Bronchial epithelial cell (primary cell): Measurements from ENCODE around the gene SRGAP1. TPM values are rescaled to one million over a fixed set of nuclear protein-coding genes. Genes with fewer than 3 reads are reported as not detected.
"Not testable (repeated sequence)": the region's sequence is repeated elsewhere in the genome, so short reads cannot be mapped to it uniquely, and the experiment has no call there.

ENCODE experiments used
- DNase-seq: peaks from one replicate; pipeline ENCODE4 v3.0.0-alpha.2; 2010; ENCODE audit warnings: low read depth
- FAIRE-seq: peaks from 2 replicates; lab custom pipeline; 2011; peaks lifted over from hg19 to GRCh38; lab: Jason Lieb, UNC
- H3K27me3 ChIP-seq: 2 replicates; pipeline ENCODE4 v1.5.1; 2011; ENCODE audit warnings: low read length; ENCODE audit not compliant: control insufficient read depth, insufficient read depth
- H3K36me3 ChIP-seq: 2 replicates; pipeline ENCODE4 v1.5.1; 2011; ENCODE audit warnings: low read length; ENCODE audit not compliant: control insufficient read depth, insufficient read depth
- H3K4me3 ChIP-seq: 2 replicates; pipeline ENCODE4 v1.5.1; 2011; ENCODE audit warnings: mild to moderate bottlenecking, low read depth, low read length, control low read depth
- CTCF ChIP-seq: IDR thresholded peaks from 2 replicates; pipeline ENCODE4 v1.5.1; 2011; ENCODE audit warnings: mild to moderate bottlenecking, moderate library complexity, low read length, control low read depth, inconsistent platforms; ENCODE audit not compliant: insufficient read depth, severe bottlenecking
- total RNA-seq: library from RNA; depleted of rRNA; stranded (reverse); fragments of >200 nt; gene quantifications from 2 replicates; pipeline ENCODE4 v1.2.1, GENCODE V29; 2014

Gene SRGAP1
- total RNA-seq, 1 donor from 2014 or later = 4.5 TPM

DNA sequence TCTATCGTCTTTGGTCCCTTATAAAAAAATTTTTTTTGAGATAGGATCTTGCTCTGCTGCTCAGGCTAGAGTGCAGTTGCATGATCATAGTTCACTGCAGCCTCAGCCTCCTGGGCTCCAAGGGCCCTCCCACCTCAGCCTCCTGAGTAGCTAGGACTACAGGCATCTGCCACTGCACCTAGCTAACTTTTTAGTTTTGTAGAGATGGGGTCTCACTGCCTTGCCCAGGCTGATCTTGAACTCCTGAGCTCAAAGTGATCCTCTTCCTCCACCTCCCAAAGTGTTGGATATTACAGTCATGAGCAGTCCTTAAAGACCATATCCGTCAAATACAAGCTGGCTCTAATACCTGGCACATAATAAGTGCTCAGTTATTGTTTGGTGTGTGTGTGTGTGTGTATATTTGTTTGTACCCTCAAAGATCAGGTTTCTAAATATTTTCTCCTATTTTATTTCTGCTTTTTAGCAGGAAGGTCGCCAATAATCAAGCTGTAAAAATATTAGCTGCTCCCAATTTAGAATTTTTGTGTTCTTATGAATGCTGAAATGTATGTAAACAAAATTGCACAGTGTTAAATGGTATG, 30.5 kb downstream of the SRGAP1 start:
- no peaks in the 10 kb centered on the region for H3K27me3 ChIP-seq
- H3K36me3 ChIP-seq = no peaks in the 10 kb centered on the region
- DNase-seq = no peak
- no peak overlapping the region for H3K4me3 ChIP-seq
- TF ChIP-seq CTCF = no peak
- FAIRE-seq = no peak

GRCh38 chr12:63875703-63876102, 31.2 kb downstream of the SRGAP1 start:
- FAIRE-seq = no peak
- no peak for TF ChIP-seq CTCF
- H3K27me3 ChIP-seq = no peaks in the 10 kb centered on the region
- no peak overlapping the region for H3K4me3 ChIP-seq
- no peak for DNase-seq
- no peaks in the 10 kb centered on the region for H3K36me3 ChIP-seq

- FAIRE-seq (no peak), DNase-seq (no peak)
- Histone ChIP-seq H3K27me3 (no peaks in the 10 kb centered on the region), H3K4me3 (no peak overlapping the region), H3K36me3 (no peaks in the 10 kb centered on the region)
- TF ChIP-seq CTCF = no peak
Observed at GRCh38 chr12:63876980-63877379, 32.5 kb downstream of the SRGAP1 start.

DNA sequence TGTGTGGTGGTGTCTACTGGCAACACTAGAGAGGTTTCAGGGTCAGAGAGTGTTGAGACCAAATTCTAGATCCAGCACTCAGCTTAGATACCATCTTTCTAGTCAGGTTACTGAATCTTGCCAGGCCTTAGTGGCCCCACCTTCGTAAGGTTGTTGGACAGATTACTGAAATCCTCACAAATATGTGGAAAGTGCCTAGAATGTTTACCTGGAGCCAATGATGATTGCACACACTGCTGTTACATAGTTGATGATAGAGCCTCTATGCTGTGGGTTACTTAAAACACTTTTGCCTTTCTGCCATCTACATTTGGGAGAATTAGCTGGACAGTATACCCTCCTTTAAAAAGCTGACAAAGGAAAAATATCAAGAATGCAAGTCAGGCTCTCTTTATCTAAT, 33.2 kb downstream of the SRGAP1 start:
- Histone ChIP-seq H3K4me3 (no peak overlapping the region), H3K36me3 (no peaks in the 10 kb centered on the region), H3K27me3 (no peaks in the 10 kb centered on the region)
- FAIRE-seq (no peak), DNase-seq (no peak)
- no peak for TF ChIP-seq CTCF

DNA sequence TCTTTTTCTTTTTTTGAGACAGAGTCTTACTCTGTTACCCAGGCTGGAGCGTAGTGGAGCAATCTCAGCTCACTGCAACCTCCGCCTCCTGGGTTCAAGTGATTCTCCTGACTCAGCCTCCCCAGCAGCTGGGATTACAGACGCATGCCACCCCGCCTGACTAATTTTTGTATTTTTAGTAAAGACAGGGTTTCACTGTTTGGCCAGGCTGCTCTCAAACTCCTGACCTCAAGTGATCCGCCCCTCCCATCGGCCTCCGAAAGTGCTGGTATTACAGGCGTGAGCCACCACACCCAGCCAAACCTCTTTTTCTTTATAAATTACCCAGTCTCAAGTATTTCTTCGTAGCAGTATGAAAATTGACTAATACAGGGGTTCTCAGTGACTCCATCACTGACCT, 35.7 kb downstream of the SRGAP1 start:
- not testable (repeated sequence) for H3K4me3 ChIP-seq, H3K27me3 ChIP-seq, FAIRE-seq, DNase-seq, H3K36me3 ChIP-seq

- H3K4me3 ChIP-seq = no peak overlapping the region
- H3K27me3 ChIP-seq = no peaks in the 10 kb centered on the region
- TF ChIP-seq CTCF = no peak
- FAIRE-seq (no peak), DNase-seq (no peak)
- H3K36me3 ChIP-seq = no peaks in the 10 kb centered on the region
Observed at GRCh38 chr12:63880742-63881263, 36.3 kb downstream of the SRGAP1 start.
